Measurements from ENCODE around the gene GDF2.

The GDF2 gene

DNA sequence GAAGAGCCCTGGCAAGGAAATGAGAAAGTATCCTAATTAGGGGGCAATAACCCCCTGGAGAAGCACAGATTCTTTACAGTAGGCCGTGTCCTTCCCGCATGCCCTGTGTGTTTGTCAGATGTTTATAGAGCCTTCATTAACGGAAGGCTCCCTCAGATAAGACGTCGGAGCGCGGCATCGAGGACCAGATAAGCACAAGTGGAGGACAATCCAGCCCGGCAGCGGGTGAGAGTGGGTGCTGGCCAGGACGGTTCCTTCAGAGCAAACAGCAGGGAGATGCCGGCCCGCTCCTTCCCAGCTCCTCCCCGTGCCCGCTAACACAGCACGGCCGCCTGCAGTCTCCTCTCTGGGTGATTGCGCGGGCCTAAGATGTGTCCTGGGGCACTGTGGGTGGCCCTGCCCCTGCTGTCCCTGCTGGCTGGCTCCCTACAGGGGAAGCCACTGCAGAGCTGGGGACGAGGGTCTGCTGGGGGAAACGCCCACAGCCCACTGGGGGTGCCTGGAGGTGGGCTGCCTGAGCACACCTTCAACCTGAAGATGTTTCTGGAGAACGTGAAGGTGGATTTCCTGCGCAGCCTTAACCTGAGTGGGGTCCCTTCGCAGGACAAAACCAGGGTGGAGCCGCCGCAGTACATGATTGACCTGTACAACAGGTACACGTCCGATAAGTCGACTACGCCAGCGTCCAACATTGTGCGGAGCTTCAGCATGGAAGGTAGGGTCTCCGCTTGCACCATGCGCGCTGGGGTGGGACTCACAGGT, at the start of gene GDF2:
Gene GDF2 (plus strand): TSS at position 155 of the 762 bp plus-strand sequence. CDS start 215 bp downstream, at position 370.
- intact Hi-C loops (cut with DNase I; ENCODE audit: low total_unique reads): no loop called here
- H3K27me3 ChIP-seq: peaks cover 0 to 10% of the 10 kb centered on the region in 2 donors
- H3K4me1 ChIP-seq: no peaks in the 10 kb centered on the region
- H3K4me3 ChIP-seq: no peak within 1 kb of the TSS
- DNase-seq: peak in 1 of 2 donors; percentile 51
- H3K9me3 ChIP-seq: no peaks in the 10 kb centered on the region
- H3K36me3 ChIP-seq: no peaks in the 10 kb centered on the region
- no peak within 1 kb of the TSS for H3K27ac ChIP-seq
- TF ChIP-seq CTCF (IDR thresholded peaks at IDR 0.05): no peak

GRCh38 chr10:47276071-47276470, 46.2 kb upstream of the GDF2 start:
- Histone ChIP-seq H3K27me3 (peaks cover 0 to 3% of the 10 kb centered on the region in 2 donors), H3K4me1 (no peaks in the 10 kb centered on the region), H3K4me3 (no peak overlapping the region), H3K36me3 (no peaks in the 10 kb centered on the region), H3K9me3 (peaks cover 0 to 20% (median 7%) of the 10 kb centered on the region in 3 donors), H3K27ac (no peak overlapping the region)
- no peak for DNase-seq
- TF ChIP-seq CTCF (IDR thresholded peaks at IDR 0.05): no peak
- intact Hi-C loops (cut with DNase I; ENCODE audit: low total_unique reads): no loop called here

GRCh38 chr10:47276576-47277351, 45.5 kb upstream of the GDF2 start:
- no peak for DNase-seq
- H3K27ac ChIP-seq: no peak overlapping the region
- H3K4me3 ChIP-seq: no peak overlapping the region
- no peaks in the 10 kb centered on the region for H3K36me3 ChIP-seq
- TF ChIP-seq CTCF (IDR thresholded peaks at IDR 0.05): no peak
- no peaks in the 10 kb centered on the region for H3K4me1 ChIP-seq
- intact Hi-C loops (cut with DNase I; ENCODE audit: low total_unique reads): no loop called here
- H3K27me3 ChIP-seq: peaks cover 0 to 3% of the 10 kb centered on the region in 2 donors
- peaks cover 0 to 16% (median 7%) of the 10 kb centered on the region in 3 donors for H3K9me3 ChIP-seq

GRCh38 chr10:47277352-47278151, 44.7 kb upstream of the GDF2 start:
- TF ChIP-seq CTCF (IDR thresholded peaks at IDR 0.05): no peak
- Histone ChIP-seq H3K36me3 (no peaks in the 10 kb centered on the region), H3K4me1 (no peaks in the 10 kb centered on the region), H3K27me3 (peaks cover 0 to 3% of the 10 kb centered on the region in 2 donors), H3K4me3 (no peak overlapping the region), H3K9me3 (peaks cover 0 to 10% (median 7%) of the 10 kb centered on the region in 3 donors), H3K27ac (no peak overlapping the region)
- DNase-seq: no peak
- intact Hi-C loops (cut with DNase I; ENCODE audit: low total_unique reads): no loop called here

DNA sequence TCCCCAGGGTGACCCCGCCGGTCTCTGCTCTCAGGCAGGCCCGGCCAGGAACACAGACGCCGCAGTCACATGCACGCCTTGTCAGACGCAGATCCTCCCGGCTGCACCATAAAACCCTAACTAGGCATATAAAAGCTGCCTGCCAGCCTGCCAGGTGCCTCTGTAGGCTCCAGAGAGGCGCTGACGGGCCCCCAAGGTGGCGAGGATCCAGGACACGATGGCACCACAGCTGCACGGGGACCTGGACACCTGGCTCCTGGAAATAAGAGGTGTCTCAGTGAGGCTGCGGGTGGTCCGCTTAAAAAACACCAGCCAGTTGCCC, 44.1 kb upstream of the GDF2 start:
- Histone ChIP-seq H3K9me3 (peaks cover 0 to 4% (median 2%) of the 10 kb centered on the region in 3 donors), H3K36me3 (no peaks in the 10 kb centered on the region), H3K4me1 (no peaks in the 10 kb centered on the region), H3K27ac (no peak overlapping the region), H3K4me3 (no peak overlapping the region), H3K27me3 (peaks cover 0 to 3% of the 10 kb centered on the region in 2 donors)
- intact Hi-C loops (cut with DNase I; ENCODE audit: low total_unique reads): no loop called here
- TF ChIP-seq CTCF (IDR thresholded peaks at IDR 0.05): no peak
- no peak for DNase-seq
